ENCODE results near the gene CHCHD3.

Gene CHCHD3

GRCh38 chr7:132790104-132790503 is 291.8 kb downstream of the CHCHD3 start:
- Histone ChIP-seq H2AFZ (ENCODE audit: low read length) (no peak overlapping the region), H3F3A (ENCODE audit: low read depth) (no peaks in the 10 kb centered on the region), H3K9me2 (replicated peaks; ENCODE audit: low read depth, low read length) (no peaks in the 10 kb centered on the region), H3K79me2 (ENCODE audit: insufficient read depth, low read length) (no peaks in the 10 kb centered on the region), H3K4me3 (ENCODE audit: low read length, poor library complexity, severe bottlenecking) (no peak overlapping the region), H3K36me3 (ENCODE audit: insufficient read depth, low read length) (peaks cover 54% of the 10 kb centered on the region; the same call in 1 of the 2 replicates), H4K20me1 (ENCODE audit: insufficient read depth, low read length, poor library complexity, severe bottlenecking) (no peaks in the 10 kb centered on the region), H3K9me3 (ENCODE audit: insufficient read depth, low read depth, low read length) (no peaks in the 10 kb centered on the region), H3K4me2 (ENCODE audit: low read depth, low read length, poor library complexity, severe bottlenecking) (no peak overlapping the region), H3K27me3 (ENCODE audit: insufficient read depth, low read length, poor library complexity, severe bottlenecking) (no peaks in the 10 kb centered on the region), H3K9ac (ENCODE audit: low read depth, low read length, poor library complexity, severe bottlenecking) (no peak overlapping the region), H3K4me1 (ENCODE audit: insufficient read depth, low read length, poor library complexity, severe bottlenecking) (no peaks in the 10 kb centered on the region)
- TF ChIP-seq CTCF (conservative IDR thresholded peaks at IDR 0.05; ENCODE audit: low read length) (no peak), EZH2phosphoT487 (IDR thresholded peaks at IDR 0.05; ENCODE audit: borderline replicate concordance) (no peak)

- Histone ChIP-seq H3K36me3 (ENCODE audit: insufficient read depth, low read length) (peaks cover 55% of the 10 kb centered on the region; the same call in 1 of the 2 replicates), H3F3A (ENCODE audit: low read depth) (no peaks in the 10 kb centered on the region), H3K9me3 (ENCODE audit: insufficient read depth, low read depth, low read length) (no peaks in the 10 kb centered on the region), H3K9me2 (replicated peaks; ENCODE audit: low read depth, low read length) (no peaks in the 10 kb centered on the region), H2AFZ (ENCODE audit: low read length) (no peak overlapping the region), H3K4me1 (ENCODE audit: insufficient read depth, low read length, poor library complexity, severe bottlenecking) (no peaks in the 10 kb centered on the region), H3K79me2 (ENCODE audit: insufficient read depth, low read length) (no peaks in the 10 kb centered on the region), H3K27me3 (ENCODE audit: insufficient read depth, low read length, poor library complexity, severe bottlenecking) (no peaks in the 10 kb centered on the region), H4K20me1 (ENCODE audit: insufficient read depth, low read length, poor library complexity, severe bottlenecking) (no peaks in the 10 kb centered on the region), H3K4me2 (ENCODE audit: low read depth, low read length, poor library complexity, severe bottlenecking) (no peak overlapping the region), H3K9ac (ENCODE audit: low read depth, low read length, poor library complexity, severe bottlenecking) (no peak overlapping the region), H3K4me3 (ENCODE audit: low read length, poor library complexity, severe bottlenecking) (no peak overlapping the region)
- TF ChIP-seq EZH2phosphoT487 (IDR thresholded peaks at IDR 0.05; ENCODE audit: borderline replicate concordance) (no peak), CTCF (conservative IDR thresholded peaks at IDR 0.05; ENCODE audit: low read length) (no peak)
These were observed 292.6 kb downstream of the CHCHD3 start for GRCh38 chr7:132789281-132789680.

GRCh38 chr7:132785870-132786269 is 296.0 kb downstream of the CHCHD3 start:
- Histone ChIP-seq H3K9me2 (replicated peaks; ENCODE audit: low read depth, low read length) (no peaks in the 10 kb centered on the region), H3K4me3 (ENCODE audit: low read length, poor library complexity, severe bottlenecking) (no peak overlapping the region), H2AFZ (ENCODE audit: low read length) (no peak overlapping the region), H3K4me2 (ENCODE audit: low read depth, low read length, poor library complexity, severe bottlenecking) (no peak overlapping the region), H3F3A (ENCODE audit: low read depth) (no peaks in the 10 kb centered on the region), H3K9ac (ENCODE audit: low read depth, low read length, poor library complexity, severe bottlenecking) (no peak overlapping the region), H4K20me1 (ENCODE audit: insufficient read depth, low read length, poor library complexity, severe bottlenecking) (no peaks in the 10 kb centered on the region), H3K27me3 (ENCODE audit: insufficient read depth, low read length, poor library complexity, severe bottlenecking) (no peaks in the 10 kb centered on the region), H3K79me2 (ENCODE audit: insufficient read depth, low read length) (no peaks in the 10 kb centered on the region), H3K4me1 (ENCODE audit: insufficient read depth, low read length, poor library complexity, severe bottlenecking) (no peaks in the 10 kb centered on the region), H3K9me3 (ENCODE audit: insufficient read depth, low read depth, low read length) (no peaks in the 10 kb centered on the region), H3K36me3 (ENCODE audit: insufficient read depth, low read length) (peaks cover 44% of the 10 kb centered on the region; the same call in 1 of the 2 replicates)
- no peak for TF ChIP-seq CTCF (conservative IDR thresholded peaks at IDR 0.05; ENCODE audit: low read length)
- no peak for TF ChIP-seq EZH2phosphoT487 (IDR thresholded peaks at IDR 0.05; ENCODE audit: borderline replicate concordance)
